K562 (cell line): ENCODE data around the gene CELF4. TPM values are rescaled to one million over a fixed set of nuclear protein-coding genes. Genes with fewer than 3 reads are reported as not detected.

ENCODE experiments used
- BCL6 ChIP-seq: fragments of 250-450 bp; sonication (Bioruptor Pico); IDR thresholded peaks from 2 replicates; pipeline ENCODE4 v1.4.0; 2020
- BDP1 ChIP-seq: IDR thresholded peaks from 3 replicates; pipeline ENCODE4 v1.6.1; 2011; ENCODE audit not compliant: insufficient read length, insufficient read depth
- CBX2 ChIP-seq: fragments of 200-600 bp; sonication (generic); IDR thresholded peaks from one replicate; pipeline ENCODE4 v1.6.1; 2012; ENCODE audit warnings: mild to moderate bottlenecking, low read length, inconsistent platforms; ENCODE audit not compliant: insufficient read depth, poor library complexity, severe bottlenecking
- CEBPG ChIP-seq, 3 experiments: fragments of 200-800 bp in 1 of 3; sonication (Bioruptor generic) in 1 of 3; sonication (generic) in 1 of 3; formaldehyde crosslinking in 1 of 3; IDR thresholded peaks in 2 of 3; conservative IDR thresholded peaks in 1 of 3; 2 replicates each; pipeline versions ENCODE4 v1.6.1 to v1.8.0; 2016 to 2022; ENCODE audit warnings: missing compliant biosample characterization in 2 of 3, missing genetic modification characterization in 2 of 3, mild to moderate bottlenecking in 1 of 3, missing genetic modification reagents in 1 of 3
- GABPB1 ChIP-seq: sonication (generic); formaldehyde crosslinking; IDR thresholded peaks from 2 replicates; pipeline ENCODE4 v1.8.0; 2022; ENCODE audit warnings: mild to moderate bottlenecking, missing genetic modification reagents
- GTF2F1 ChIP-seq: IDR thresholded peaks from 2 replicates; pipeline ENCODE4 v1.6.1; 2011; ENCODE audit warnings: low read depth, low read length, improper control_type of control experiment
- KDM5B ChIP-seq: fragments of 200-600 bp; sonication (generic); IDR thresholded peaks from 2 replicates; pipeline ENCODE4 v1.6.1; 2012; ENCODE audit warnings: low read depth, mild to moderate bottlenecking, moderate library complexity, low read length, control low read depth, inconsistent platforms; ENCODE audit not compliant: insufficient replicate concordance
- LARP7 ChIP-seq: fragments of 450-650 bp; IDR thresholded peaks from 2 replicates; pipeline ENCODE4 v1.6.1; 2016
- NELFE ChIP-seq: IDR thresholded peaks from 2 replicates; pipeline ENCODE4 v1.6.1; 2011; ENCODE audit warnings: mild to moderate bottlenecking; ENCODE audit not compliant: insufficient read depth, insufficient read length
- NFIC ChIP-seq: fragments of 450-650 bp; IDR thresholded peaks from 2 replicates; pipeline ENCODE4 v1.6.1; 2017; ENCODE audit warnings: mild to moderate bottlenecking, inconsistent platforms
- PHF21A ChIP-seq: fragments of 450-650 bp; IDR thresholded peaks from 2 replicates; pipeline ENCODE4 v1.6.1; 2017; ENCODE audit warnings: low read depth, borderline replicate concordance
- SAFB2 ChIP-seq: fragments of 200-400 bp; formaldehyde crosslinking; IDR thresholded peaks from 2 replicates; pipeline ENCODE4 v1.6.1; 2018; ENCODE audit warnings: borderline replicate concordance, low read length, low read depth, moderate library complexity; ENCODE audit not compliant: severe bottlenecking
- SIN3A ChIP-seq, 2 experiments: fragments of 150-350 bp in 1 of 2; IDR thresholded peaks; 2 replicates each; pipeline ENCODE4 v1.6.1; 2011 to 2016; ENCODE audit warnings: borderline replicate concordance in 2 of 2, low read depth in 2 of 2, low read length in 2 of 2, mild to moderate bottlenecking in 2 of 2, moderate library complexity in 2 of 2; ENCODE audit not compliant: control insufficient read depth in 1 of 2
- SMAD4 ChIP-seq: fragments of 250-450 bp; sonication (Bioruptor Pico); conservative IDR thresholded peaks from 2 replicates; pipeline ENCODE4 v1.8.0; 2021; ENCODE audit warnings: inconsistent platforms, mild to moderate bottlenecking, moderate library complexity
- SP2 ChIP-seq: IDR thresholded peaks from 2 replicates; pipeline ENCODE4 v1.6.1; 2011; ENCODE audit warnings: mild to moderate bottlenecking, low read depth, low read length, moderate library complexity; ENCODE audit not compliant: poor library complexity, severe bottlenecking; ENCODE audit errors: extremely low read depth
- U2AF1 ChIP-seq: fragments of 200-400 bp; formaldehyde crosslinking; optimal IDR thresholded peaks from 2 replicates; pipeline ENCODE3; 2017; ENCODE audit warnings: mild to moderate bottlenecking, low read depth, low read length, moderate library complexity
- ZNF3 ChIP-seq: fragments of 250-450 bp; sonication (Bioruptor Pico); IDR thresholded peaks from 2 replicates; pipeline ENCODE4 v1.5.0; 2021; ENCODE audit warnings: mild to moderate bottlenecking, moderate library complexity
- ZNF316 ChIP-seq: fragments of 450-650 bp; IDR thresholded peaks from 2 replicates; pipeline ENCODE4 v1.6.1; 2016
- ZNF318 ChIP-seq, 2 experiments: fragments of 450-650 bp; IDR thresholded peaks; 2 replicates each; pipeline ENCODE4 v1.6.1; 2016; ENCODE audit warnings: mild to moderate bottlenecking in 2 of 2, borderline replicate concordance in 1 of 2, low read depth in 1 of 2, moderate library complexity in 1 of 2
- polyA plus RNA-seq, 8 experiments: library from polyadenylated mRNA; depleted of rRNA in 4 of 8; stranded (reverse) in 5 of 8; unstranded in 3 of 8; fragments of >200 nt; fragmentation: Nextera tagmentation in 2 of 8; fragmentation: Illumina TruSeq in 1 of 8; extraction: Ambion mirVana in 2 of 8; extraction: Trizol in 1 of 8; gene quantifications; 2 replicates each; pipeline versions ENCODE4 v1.2.1 to v1.2.3, GENCODE V29; 2011 to 2014; ENCODE audit warnings: inconsistent platforms in 1 of 8, missing spikeins in 1 of 8
- total RNA-seq, 7 experiments: library from RNA; depleted of rRNA in 6 of 7; stranded (reverse); fragments of >200 nt in 6 of 7; fragmentation: Illumina TruSeq in 2 of 7; extraction: Trizol in 2 of 7; gene quantifications; 2 replicates each; pipeline versions ENCODE4 v1.2.1 to v1.2.3, GENCODE V29; 2011 to 2021; ENCODE audit warnings: low replicate concordance in 1 of 7

Gene CELF4
- total and polyA plus RNA-seq, 9 of the 15 experiments (the other 6 are each of a cell fraction or from before 2014, with no cell fraction given), result 0.04 to 0.24 (median 0.07) TPM; not detected in 3

GRCh38 chr18:37299471-37300304, 265.9 kb downstream of the CELF4 start (continued):
- TF ChIP-seq PHF21A (no peak; the same call in 1 of the 2 replicates), LARP7 (no peak), KDM5B (no peak), BCL6 (CRISPR knock-in tag) (no peak), NELFE (no peak), BDP1 (no peak), CBX2 (no peak), SMAD4 (CRISPR knock-in tag) (no peak), NFIC (peak; percentile 97), SAFB2 (no peak), SIN3A (IDR thresholded peaks at IDR 0.05; ENCODE audit: borderline replicate concordance in 2 of 2, control insufficient read depth in 1 of 2, low read depth in 2 of 2, low read length in 2 of 2) (no peak), SP2 (no peak), ZNF316 (no peak), GABPB1 (CRISPR knock-in tag) (no peak), CEBPG (CRISPR knock-in tag; IDR thresholded peaks at IDR 0.05) (no peak), CEBPG (tag; conservative IDR thresholded peaks at IDR 0.05 in 1 of 2, IDR thresholded peaks at IDR 0.05 in 1 of 2) (0 out of 4 replicates have a peak, but pooled peaks of 1 of the 2 experiments have one; percentile 35), ZNF318 (IDR thresholded peaks at IDR 0.05; ENCODE audit: borderline replicate concordance in 1 of 2, low read depth in 1 of 2) (no peak), U2AF1 (no peak), GTF2F1 (no peak), ZNF3 (CRISPR knock-in tag) (no peak)
